ENCODE results near the gene CDK9. TPM values are rescaled to one million over a fixed set of nuclear protein-coding genes. Genes with fewer than 3 reads are reported as not detected.

Gene CDK9
- total RNA-seq, 6 experiments from 2014 or later: 52.0 to 61.3 (median 56.2) TPM

GRCh38 chr9:127813686-127814226, 27.9 kb downstream of the CDK9 start:
- Mint-ChIP-seq H3K36me3 (ENCODE audit: low read depth) (peaks cover 16% of the 10 kb centered on the region), H3K4me3 (no peak overlapping the region), H3K9me3 (no peaks in the 10 kb centered on the region), H3K4me1 (ENCODE audit: low read depth) (no peaks in the 10 kb centered on the region; the same call in 1 of the 2 replicates), H3K27ac (no peak overlapping the region), H3K27me3 (ENCODE audit: insufficient read depth) (peaks cover 22% of the 10 kb centered on the region)
- no peak for DNase-seq
- no peak for TF ChIP-seq CTCF (IDR thresholded peaks at IDR 0.05)

GRCh38 chr9:127814619-127815511, 29.0 kb downstream of the CDK9 start:
- H3K27me3 Mint-ChIP-seq (ENCODE audit: insufficient read depth): peaks cover 20% of the 10 kb centered on the region
- peaks cover 17% of the 10 kb centered on the region for H3K36me3 Mint-ChIP-seq (ENCODE audit: low read depth)
- no peak overlapping the region for H3K4me3 Mint-ChIP-seq
- H3K4me1 Mint-ChIP-seq (ENCODE audit: low read depth): no peaks in the 10 kb centered on the region; the same call in 1 of the 2 replicates
- H3K27ac Mint-ChIP-seq: no peak overlapping the region; the same call in 1 of the 2 replicates
- no peak for DNase-seq
- no peak for TF ChIP-seq CTCF (IDR thresholded peaks at IDR 0.05)
- H3K9me3 Mint-ChIP-seq: no peaks in the 10 kb centered on the region

GRCh38 chr9:127815512-127816361, 29.9 kb downstream of the CDK9 start:
- Mint-ChIP-seq H3K27ac (no peak overlapping the region), H3K4me1 (ENCODE audit: low read depth) (no peaks in the 10 kb centered on the region; the same call in 1 of the 2 replicates), H3K36me3 (ENCODE audit: low read depth) (peaks cover 17% of the 10 kb centered on the region), H3K9me3 (no peaks in the 10 kb centered on the region), H3K27me3 (ENCODE audit: insufficient read depth) (peaks cover 20% of the 10 kb centered on the region), H3K4me3 (no peak overlapping the region)
- no peak for DNase-seq
- no peak for TF ChIP-seq CTCF (IDR thresholded peaks at IDR 0.05)

GRCh38 chr9:127816362-127816725, 30.5 kb downstream of the CDK9 start:
- DNase-seq: no peak
- H3K4me1 Mint-ChIP-seq (ENCODE audit: low read depth): no peaks in the 10 kb centered on the region; the same call in 1 of the 2 replicates
- H3K9me3 Mint-ChIP-seq: no peaks in the 10 kb centered on the region
- H3K36me3 Mint-ChIP-seq (ENCODE audit: low read depth): peaks cover 17% of the 10 kb centered on the region
- no peak overlapping the region for H3K4me3 Mint-ChIP-seq
- no peak overlapping the region for H3K27ac Mint-ChIP-seq
- TF ChIP-seq CTCF (IDR thresholded peaks at IDR 0.05): no peak
- H3K27me3 Mint-ChIP-seq (ENCODE audit: insufficient read depth): peaks cover 22% of the 10 kb centered on the region

- peak overlapping the region; percentile 69; the same call in 1 of the 2 replicates for H3K27ac Mint-ChIP-seq
- H3K4me1 Mint-ChIP-seq (ENCODE audit: low read depth): no peaks in the 10 kb centered on the region; the same call in 1 of the 2 replicates
- no peak overlapping the region for H3K4me3 Mint-ChIP-seq
These were observed 30.9 kb downstream of the CDK9 start for GRCh38 chr9:127816728-127817127.

More at GRCh38 chr9:127816728-127817127, 30.9 kb downstream of the CDK9 start:
- no peak for DNase-seq
- peaks cover 17% of the 10 kb centered on the region for H3K36me3 Mint-ChIP-seq (ENCODE audit: low read depth)
- peaks cover 22% of the 10 kb centered on the region for H3K27me3 Mint-ChIP-seq (ENCODE audit: insufficient read depth)
- no peak for TF ChIP-seq CTCF (IDR thresholded peaks at IDR 0.05)
- no peaks in the 10 kb centered on the region for H3K9me3 Mint-ChIP-seq

All from HFFc6 (cell line).